KMS-11 (cell line): ENCODE measurements around the gene MAGI2.

Experiments
- H2AFZ ChIP-seq: fragments of 200-600 bp; sonication (generic); 2 replicates; pipeline ENCODE4 v1.6.1; 2016; ENCODE audit warnings: antibody characterized with exemption, mixed run types, low read depth
- H3K27ac ChIP-seq: fragments of 200-600 bp; sonication (generic); 2 replicates; pipeline ENCODE4 v1.6.1; 2016; ENCODE audit warnings: mild to moderate bottlenecking, mixed run types
- H3K27me3 ChIP-seq: fragments of 200-600 bp; sonication (generic); 2 replicates; pipeline ENCODE4 v1.6.1; 2017; ENCODE audit warnings: mild to moderate bottlenecking, low read depth, mixed run types, moderate library complexity; ENCODE audit not compliant: insufficient read depth
- H3K36me3 ChIP-seq: fragments of 200-600 bp; sonication (generic); 2 replicates; pipeline ENCODE4 v1.6.1; 2017; ENCODE audit warnings: mild to moderate bottlenecking, mixed run types; ENCODE audit not compliant: insufficient read depth
- H3K4me1 ChIP-seq: fragments of 200-600 bp; sonication (generic); 2 replicates; pipeline ENCODE4 v1.6.1; 2016; ENCODE audit warnings: mild to moderate bottlenecking, low read depth, mixed run types; ENCODE audit not compliant: poor library complexity, severe bottlenecking
- H3K4me2 ChIP-seq: fragments of 200-600 bp; sonication (generic); 2 replicates; pipeline ENCODE4 v1.7.0; 2016; ENCODE audit warnings: mild to moderate bottlenecking, mixed run types
- H3K4me3 ChIP-seq: fragments of 200-600 bp; sonication (generic); IDR thresholded peaks from 2 replicates; pipeline ENCODE4 v1.6.1; 2017; ENCODE audit warnings: low read depth, low read length, mixed read lengths; ENCODE audit not compliant: insufficient read depth
- H3K79me2 ChIP-seq: fragments of 200-600 bp; sonication (generic); 2 replicates; pipeline ENCODE4 v1.6.1; 2016; ENCODE audit warnings: low read depth, mixed run types; ENCODE audit not compliant: insufficient read depth
- H3K9ac ChIP-seq: fragments of 200-600 bp; sonication (generic); 2 replicates; pipeline ENCODE4 v1.6.1; 2016; ENCODE audit warnings: mild to moderate bottlenecking, mixed run types
- H4K20me1 ChIP-seq: fragments of 200-600 bp; sonication (generic); 2 replicates; pipeline ENCODE4 v1.6.1; 2016; ENCODE audit warnings: mild to moderate bottlenecking, mixed run types; ENCODE audit not compliant: insufficient read depth
- TF ChIP-seq, protein P1 (sequence below): fragments of 200-600 bp; sonication (generic); conservative IDR thresholded peaks from 2 replicates; pipeline ENCODE4 v1.6.1; 2017; ENCODE audit warnings: low read depth, mild to moderate bottlenecking, antibody characterized with exemption, low read length, moderate library complexity, mixed read lengths

Gene MAGI2

DNA sequence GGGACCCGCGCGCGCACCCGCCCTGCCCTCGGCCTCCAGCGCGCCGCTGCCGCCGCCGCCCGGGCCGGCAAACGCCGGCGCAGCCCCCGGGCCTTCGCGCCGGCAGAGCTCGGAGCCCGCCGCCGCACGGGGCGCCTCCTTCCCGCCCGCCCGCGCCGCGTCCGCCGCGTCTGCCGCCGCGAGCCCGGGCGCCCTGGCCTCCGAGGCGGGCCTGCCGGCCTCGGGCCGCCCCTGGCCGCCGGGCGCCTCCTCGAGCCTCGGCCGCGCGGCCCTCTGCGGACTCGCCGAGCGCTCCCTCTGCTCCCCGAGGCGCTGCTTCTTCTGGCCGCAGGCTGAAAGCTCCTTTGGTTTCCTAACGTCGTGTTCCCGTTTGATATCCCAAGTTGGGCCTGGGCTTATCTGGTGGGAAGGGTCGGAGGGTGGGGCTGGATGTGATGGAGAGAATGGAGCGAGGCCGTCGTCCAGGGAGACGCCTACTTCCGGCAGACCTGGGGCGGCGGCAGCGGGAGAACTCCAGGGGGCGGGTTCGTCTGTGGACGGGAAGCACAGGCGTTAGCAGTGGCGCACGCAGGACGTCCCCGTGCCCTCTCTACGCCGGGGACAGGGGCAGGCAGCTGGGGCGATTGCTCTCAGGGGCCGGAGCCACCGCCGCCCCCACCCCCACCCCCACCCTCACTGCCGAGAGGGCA lies 1433.9 kb downstream of the MAGI2 start:
- TF ChIP-seq, protein P1, sequence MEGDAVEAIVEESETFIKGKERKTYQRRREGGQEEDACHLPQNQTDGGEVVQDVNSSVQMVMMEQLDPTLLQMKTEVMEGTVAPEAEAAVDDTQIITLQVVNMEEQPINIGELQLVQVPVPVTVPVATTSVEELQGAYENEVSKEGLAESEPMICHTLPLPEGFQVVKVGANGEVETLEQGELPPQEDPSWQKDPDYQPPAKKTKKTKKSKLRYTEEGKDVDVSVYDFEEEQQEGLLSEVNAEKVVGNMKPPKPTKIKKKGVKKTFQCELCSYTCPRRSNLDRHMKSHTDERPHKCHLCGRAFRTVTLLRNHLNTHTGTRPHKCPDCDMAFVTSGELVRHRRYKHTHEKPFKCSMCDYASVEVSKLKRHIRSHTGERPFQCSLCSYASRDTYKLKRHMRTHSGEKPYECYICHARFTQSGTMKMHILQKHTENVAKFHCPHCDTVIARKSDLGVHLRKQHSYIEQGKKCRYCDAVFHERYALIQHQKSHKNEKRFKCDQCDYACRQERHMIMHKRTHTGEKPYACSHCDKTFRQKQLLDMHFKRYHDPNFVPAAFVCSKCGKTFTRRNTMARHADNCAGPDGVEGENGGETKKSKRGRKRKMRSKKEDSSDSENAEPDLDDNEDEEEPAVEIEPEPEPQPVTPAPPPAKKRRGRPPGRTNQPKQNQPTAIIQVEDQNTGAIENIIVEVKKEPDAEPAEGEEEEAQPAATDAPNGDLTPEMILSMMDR = no peak
- peaks cover 17% of the 10 kb centered on the region for H3K4me1 ChIP-seq
- no peaks in the 10 kb centered on the region for H4K20me1 ChIP-seq
- peak overlapping the region; percentile 78 for H3K27ac ChIP-seq
- H3K79me2 ChIP-seq = no peaks in the 10 kb centered on the region
- H3K4me3 ChIP-seq = no peak overlapping the region
- peak overlapping the region; percentile 55; the same call in 1 of the 2 replicates for H3K9ac ChIP-seq
- no peaks in the 10 kb centered on the region for H3K27me3 ChIP-seq
- no peak overlapping the region; the same call in 1 of the 2 replicates for H3K4me2 ChIP-seq
- peak overlapping the region; percentile 96 for H2AFZ ChIP-seq
- no peaks in the 10 kb centered on the region for H3K36me3 ChIP-seq

DNA sequence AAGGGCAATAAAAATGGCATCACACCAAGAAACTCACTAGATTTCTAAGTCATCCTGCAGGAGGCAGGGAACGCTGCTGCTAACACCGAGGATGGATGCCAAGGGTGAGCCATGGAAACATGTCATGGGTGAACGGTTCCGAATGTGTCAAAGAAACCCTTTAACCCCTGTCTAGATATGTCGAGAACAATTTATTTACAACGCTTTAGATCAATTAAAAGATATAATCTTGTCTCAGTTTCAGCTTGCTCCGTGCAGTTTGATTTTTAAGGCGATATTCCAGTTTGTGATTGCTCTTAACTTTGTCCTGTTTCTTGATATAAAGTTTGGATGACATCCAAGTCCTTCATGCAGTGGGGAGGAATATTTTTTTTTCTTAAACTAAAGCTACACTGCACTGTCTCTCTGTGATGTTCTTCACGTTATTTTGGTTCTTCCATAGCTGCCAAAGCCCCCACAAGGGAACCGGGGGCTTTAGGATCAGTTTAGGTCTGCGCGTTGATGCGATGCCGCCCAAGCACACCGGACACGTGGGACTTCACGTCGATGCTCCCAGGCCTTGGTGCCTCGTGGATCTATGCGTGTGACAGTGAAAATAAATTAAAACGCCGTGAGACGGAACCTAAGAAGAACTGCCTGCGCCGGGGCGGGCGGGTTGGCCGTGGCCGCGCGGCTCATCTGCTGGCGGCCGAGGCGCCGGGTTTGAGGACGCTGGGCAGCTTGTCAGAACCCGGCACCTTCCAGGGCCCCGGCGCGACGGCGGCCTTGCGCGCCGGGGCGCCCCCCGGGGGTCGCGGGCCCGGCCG lies 1434.6 kb downstream of the MAGI2 start:
- H3K9ac ChIP-seq = peak overlapping the region; percentile 36; the same call in 1 of the 2 replicates
- H3K27ac ChIP-seq = peak overlapping the region; percentile 21; the same call in 1 of the 2 replicates
- no peaks in the 10 kb centered on the region for H3K79me2 ChIP-seq
- no peaks in the 10 kb centered on the region for H3K27me3 ChIP-seq
- TF ChIP-seq, protein P1 = no peak
- H3K4me1 ChIP-seq = peaks cover 17% of the 10 kb centered on the region
- peak overlapping the region; percentile 72 for H2AFZ ChIP-seq
- H3K4me3 ChIP-seq = no peak overlapping the region
- H3K36me3 ChIP-seq = no peaks in the 10 kb centered on the region
- no peaks in the 10 kb centered on the region for H4K20me1 ChIP-seq
- peak overlapping the region; percentile 63 for H3K4me2 ChIP-seq

DNA sequence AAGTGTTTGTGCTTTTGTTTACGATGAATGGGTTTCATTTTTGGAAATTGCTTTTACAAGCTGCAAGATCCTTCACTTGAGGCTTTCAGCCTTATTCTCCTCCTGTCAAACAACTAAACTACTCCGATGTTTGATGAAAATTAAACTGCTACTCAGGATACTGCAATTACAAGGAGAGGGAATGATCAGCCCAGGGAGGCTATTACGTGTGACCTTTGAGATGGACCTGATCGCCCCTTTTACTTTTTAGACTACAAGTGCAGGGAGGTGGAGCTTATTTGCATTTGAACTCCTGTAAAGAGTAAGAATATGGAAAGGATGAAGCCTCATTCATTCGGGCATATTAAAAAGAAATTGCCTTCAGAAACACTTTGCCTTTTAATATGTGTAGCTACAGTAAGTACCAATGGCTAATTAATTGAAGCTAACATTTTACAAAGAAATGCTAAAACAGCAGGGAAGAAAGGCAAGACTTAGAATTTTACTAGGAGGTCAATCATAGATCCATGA lies 1435.8 kb downstream of the MAGI2 start:
- Histone ChIP-seq H3K27me3 (no peaks in the 10 kb centered on the region), H4K20me1 (no peaks in the 10 kb centered on the region), H3K4me3 (no peak overlapping the region), H3K27ac (no peak overlapping the region), H3K36me3 (no peaks in the 10 kb centered on the region), H3K79me2 (no peaks in the 10 kb centered on the region), H3K4me1 (peaks cover 17% of the 10 kb centered on the region), H3K9ac (no peak overlapping the region), H3K4me2 (no peak overlapping the region), H2AFZ (no peak overlapping the region)
- TF ChIP-seq, protein P1 = no peak

DNA sequence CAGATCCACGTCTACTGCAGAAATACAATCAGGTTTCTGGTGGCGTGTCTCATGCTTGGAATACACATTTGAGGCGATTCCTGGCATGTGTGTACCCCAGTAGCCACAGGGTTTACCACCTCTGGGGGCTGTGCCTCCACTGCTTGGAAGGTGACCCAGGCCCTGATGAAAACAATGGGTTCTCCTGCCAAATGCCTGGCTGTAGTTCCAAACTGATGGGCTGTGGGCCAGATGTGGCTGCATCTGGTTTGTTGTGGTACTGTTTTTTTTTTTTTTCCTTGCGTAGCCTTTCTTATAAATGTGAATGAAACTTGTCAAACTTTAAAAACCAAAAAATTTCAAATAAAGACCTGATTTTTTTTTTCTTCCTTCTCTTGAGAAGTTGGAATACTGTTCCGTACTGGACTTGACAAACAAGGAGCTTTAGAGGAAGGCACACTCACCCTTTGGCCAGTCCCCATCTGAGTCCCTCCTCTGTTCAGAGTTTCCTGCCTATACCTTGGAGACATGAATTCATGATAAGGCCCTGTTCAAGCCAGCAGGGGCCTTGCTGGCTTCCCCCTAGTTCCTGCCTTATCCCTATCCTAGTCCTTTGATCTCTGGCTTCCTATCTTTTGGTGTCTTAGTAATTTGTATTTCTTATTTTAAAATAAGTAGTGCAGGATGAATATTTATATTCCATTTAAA lies 1437.8 kb downstream of the MAGI2 start:
- TF ChIP-seq, protein P1 = no peak
- Histone ChIP-seq H3K9ac (no peak overlapping the region), H3K27ac (no peak overlapping the region), H2AFZ (no peak overlapping the region), H3K79me2 (no peaks in the 10 kb centered on the region), H3K4me1 (peaks cover 14% of the 10 kb centered on the region), H3K4me2 (no peak overlapping the region), H3K27me3 (no peaks in the 10 kb centered on the region), H3K36me3 (no peaks in the 10 kb centered on the region), H3K4me3 (no peak overlapping the region), H4K20me1 (no peaks in the 10 kb centered on the region)
